Measurements from ENCODE around the gene HPSE.

The HPSE gene

DNA sequence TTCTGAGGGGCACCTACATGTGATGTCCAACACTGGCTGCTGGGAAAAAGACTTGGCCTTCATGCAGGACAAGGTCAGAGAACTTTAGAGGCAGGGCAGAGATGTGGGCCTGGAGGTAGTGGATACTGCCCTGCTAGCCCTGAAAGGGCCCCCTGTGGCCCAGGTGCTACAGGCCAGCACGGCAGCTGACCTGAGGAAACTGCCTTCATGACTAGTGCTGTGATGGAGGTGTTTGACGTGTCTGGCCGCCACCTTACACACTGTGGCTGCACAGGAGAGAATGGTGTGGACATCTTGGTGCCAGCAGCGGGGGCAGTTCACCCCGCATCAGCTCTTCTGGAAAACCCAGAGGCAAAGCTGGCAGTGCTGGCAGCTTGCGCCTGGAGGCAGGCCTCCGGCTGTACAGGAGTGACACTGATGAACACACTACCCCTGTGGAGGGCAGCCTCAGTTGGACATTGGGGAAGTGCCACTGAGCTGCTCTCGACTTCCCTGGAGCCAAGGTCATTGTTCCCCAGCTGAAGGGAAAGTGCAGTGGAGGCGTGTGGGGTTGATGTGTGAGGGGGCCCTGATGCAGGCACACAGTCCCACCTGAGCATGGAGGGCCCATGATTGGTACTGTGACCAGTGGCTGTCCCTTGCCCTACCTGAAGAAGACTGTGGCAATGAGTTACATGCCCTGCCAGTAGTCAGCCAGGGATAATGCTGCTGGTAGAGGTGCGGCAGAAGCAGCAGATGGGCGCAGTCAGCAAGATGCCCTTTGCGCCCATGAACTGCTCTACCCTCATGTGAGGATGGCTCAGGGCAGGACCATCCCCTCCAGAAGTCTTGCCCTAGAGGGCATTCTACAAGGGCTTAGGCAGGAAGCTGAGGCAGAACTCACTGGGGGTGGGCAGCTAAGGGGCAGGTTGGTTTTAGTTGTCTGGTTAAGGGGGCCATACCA is 87.0 kb downstream of the HPSE start:
- no peak for DNase-seq (ENCODE audit: low read depth)
